AG20443 (cell line): ENCODE results near the gene G6PC1.
"Not testable (repeated sequence)": the region's sequence is repeated elsewhere in the genome, so short reads cannot be mapped to it uniquely, and the experiment has no call there.

Experiments
- DNase-seq: peaks from one replicate; pipeline ENCODE4 v3.0.0; 2012; ENCODE audit warnings: low spot score, mixed read lengths

Gene G6PC1

DNA sequence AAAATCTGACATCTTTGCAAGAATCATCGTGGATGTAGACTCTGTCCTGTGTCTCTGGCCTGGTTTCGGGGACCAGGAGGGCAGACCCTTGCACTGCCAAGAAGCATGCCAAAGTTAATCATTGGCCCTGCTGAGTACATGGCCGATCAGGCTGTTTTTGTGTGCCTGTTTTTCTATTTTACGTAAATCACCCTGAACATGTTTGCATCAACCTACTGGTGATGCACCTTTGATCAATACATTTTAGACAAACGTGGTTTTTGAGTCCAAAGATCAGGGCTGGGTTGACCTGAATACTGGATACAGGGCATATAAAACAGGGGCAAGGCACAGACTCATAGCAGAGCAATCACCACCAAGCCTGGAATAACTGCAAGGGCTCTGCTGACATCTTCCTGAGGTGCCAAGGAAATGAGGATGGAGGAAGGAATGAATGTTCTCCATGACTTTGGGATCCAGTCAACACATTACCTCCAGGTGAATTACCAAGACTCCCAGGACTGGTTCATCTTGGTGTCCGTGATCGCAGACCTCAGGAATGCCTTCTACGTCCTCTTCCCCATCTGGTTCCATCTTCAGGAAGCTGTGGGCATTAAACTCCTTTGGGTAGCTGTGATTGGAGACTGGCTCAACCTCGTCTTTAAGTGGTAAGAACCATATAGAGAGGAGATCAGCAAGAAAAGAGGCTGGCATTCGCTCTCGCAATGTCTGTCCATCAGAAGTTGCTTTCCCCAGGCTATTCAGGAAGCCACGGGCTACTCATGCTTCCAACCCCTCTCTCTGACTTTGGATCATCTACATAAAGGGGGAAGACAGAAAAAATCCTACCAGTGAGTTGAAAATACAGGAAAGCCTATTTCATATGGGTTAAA, at the start of gene G6PC1:
TSS of gene G6PC1 (plus strand) at position 340 of the 872 bp plus-strand sequence. CDS start at position 418, 78 bp downstream.
- no peak for DNase-seq

DNA sequence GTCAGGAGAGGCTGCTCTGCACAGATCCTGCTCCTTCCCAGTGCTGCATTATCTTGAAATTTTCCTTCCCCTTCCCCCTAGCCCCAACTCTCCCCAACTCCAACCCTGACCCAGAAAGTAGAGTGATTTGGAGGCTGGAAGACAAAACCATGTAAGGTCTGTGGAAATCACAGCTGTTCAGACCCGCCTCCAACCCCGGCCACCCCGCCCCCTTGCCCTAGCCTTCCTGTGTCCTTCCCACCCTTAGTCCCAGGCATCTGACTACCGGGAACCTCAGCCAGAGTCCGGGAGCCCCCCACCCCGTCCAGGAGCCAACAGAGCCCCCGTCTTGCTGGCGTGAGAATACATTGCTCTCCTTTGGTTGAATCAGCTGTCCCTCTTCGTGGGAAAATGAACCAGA, 49.6 kb upstream of the G6PC1 start, which contains the start of gene AOC3:
TSS of gene AOC3 (plus strand) at position 246 of the 400 bp plus-strand sequence. CDS start at position 391, 145 bp downstream.
- no peak for DNase-seq

DNA sequence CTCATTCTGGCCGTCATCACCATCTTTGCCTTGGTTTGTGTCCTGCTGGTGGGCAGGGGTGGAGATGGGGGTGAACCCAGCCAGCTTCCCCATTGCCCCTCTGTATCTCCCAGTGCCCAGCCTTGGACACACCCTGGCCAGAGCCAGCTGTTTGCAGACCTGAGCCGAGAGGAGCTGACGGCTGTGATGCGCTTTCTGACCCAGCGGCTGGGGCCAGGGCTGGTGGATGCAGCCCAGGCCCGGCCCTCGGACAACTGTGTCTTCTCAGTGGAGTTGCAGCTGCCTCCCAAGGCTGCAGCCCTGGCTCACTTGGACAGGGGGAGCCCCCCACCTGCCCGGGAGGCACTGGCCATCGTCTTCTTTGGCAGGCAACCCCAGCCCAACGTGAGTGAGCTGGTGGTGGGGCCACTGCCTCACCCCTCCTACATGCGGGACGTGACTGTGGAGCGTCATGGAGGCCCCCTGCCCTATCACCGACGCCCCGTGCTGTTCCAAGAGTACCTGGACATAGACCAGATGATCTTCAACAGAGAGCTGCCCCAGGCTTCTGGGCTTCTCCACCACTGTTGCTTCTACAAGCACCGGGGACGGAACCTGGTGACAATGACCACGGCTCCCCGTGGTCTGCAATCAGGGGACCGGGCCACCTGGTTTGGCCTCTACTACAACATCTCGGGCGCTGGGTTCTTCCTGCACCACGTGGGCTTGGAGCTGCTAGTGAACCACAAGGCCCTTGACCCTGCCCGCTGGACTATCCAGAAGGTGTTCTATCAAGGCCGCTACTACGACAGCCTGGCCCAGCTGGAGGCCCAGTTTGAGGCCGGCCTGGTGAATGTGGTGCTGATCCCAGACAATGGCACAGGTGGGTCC, 49.0 kb upstream of the G6PC1 start:
- not testable (repeated sequence) for DNase-seq

DNA sequence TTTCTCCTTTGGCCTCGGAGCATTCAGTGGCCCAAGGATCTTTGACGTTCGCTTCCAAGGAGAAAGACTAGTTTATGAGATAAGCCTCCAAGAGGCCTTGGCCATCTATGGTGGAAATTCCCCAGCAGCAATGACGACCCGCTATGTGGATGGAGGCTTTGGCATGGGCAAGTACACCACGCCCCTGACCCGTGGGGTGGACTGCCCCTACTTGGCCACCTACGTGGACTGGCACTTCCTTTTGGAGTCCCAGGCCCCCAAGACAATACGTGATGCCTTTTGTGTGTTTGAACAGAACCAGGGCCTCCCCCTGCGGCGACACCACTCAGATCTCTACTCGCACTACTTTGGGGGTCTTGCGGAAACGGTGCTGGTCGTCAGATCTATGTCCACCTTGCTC, 48.2 kb upstream of the G6PC1 start:
- DNase-seq = no peak

DNA sequence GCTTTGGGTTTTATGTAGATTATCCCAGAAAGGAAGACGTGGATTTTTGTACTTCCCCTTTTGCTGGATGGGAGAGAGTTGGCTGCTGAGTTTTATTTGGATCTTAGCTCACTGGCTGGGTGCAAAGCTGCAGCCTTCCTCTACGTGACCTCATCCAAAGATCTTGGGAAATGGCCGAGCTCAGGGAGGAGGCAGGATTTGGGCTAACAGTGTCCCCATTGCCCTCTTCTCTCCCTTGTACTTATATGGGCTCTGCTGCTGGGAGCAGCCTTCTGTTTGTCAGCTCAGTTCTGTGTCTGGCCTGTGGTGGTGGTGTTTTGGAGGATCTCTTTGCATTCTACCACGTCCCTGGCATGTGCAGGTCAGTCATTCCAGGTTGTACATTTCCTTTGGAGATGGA, 47.6 kb upstream of the G6PC1 start:
- DNase-seq = no peak

DNA sequence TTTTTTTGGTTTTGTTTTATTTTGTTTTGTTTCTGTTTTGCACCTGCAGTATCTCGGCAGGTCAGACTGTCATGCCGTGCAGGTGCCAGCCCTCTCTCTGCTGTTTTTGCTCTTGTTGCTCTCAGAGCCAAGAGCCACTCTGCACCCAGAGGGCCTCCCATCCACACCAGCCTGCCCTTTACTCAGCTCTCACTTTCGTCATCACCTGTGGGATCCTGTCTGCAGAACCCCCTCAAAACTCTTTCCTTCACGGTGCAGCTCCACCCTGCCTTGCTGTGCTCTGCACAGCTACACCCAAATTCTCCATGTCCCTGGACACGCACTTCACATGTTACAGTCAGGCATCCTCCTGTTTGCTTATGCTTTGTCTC, 47.0 kb upstream of the G6PC1 start:
- DNase-seq = no peak

DNA sequence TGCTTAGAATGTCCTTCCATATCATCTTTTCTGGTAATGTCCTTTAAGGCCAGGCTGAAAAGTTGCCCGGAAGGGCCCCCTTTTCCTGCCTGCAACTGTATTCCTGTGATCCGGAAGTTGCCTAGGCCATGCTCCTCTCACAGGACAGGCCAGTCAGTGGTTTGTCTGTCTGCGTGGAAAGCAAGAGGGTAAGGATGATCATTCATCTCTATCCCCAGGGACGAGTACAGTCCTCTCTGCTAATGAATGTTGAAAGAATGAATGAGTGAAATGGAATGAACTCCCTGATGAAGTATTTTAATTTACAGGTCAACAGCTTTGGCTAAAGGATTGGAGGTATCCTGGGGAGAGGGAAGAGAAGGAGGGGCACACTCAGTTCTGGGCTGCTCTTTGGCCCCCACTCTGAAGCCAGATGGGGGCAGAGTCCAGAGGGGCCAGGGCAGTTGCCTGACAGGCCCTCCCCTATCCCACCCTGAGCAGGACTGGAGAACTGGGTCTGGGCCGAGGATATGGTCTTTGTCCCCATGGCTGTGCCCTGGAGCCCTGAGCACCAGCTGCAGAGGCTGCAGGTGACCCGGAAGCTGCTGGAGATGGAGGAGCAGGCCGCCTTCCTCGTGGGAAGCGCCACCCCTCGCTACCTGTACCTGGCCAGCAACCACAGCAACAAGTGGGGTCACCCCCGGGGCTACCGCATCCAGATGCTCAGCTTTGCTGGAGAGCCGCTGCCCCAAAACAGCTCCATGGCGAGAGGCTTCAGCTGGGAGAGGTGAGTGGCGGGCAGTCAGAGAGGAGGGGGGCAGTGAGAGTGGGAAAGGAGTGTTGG, 46.4 kb upstream of the G6PC1 start:
- DNase-seq = no peak

DNA sequence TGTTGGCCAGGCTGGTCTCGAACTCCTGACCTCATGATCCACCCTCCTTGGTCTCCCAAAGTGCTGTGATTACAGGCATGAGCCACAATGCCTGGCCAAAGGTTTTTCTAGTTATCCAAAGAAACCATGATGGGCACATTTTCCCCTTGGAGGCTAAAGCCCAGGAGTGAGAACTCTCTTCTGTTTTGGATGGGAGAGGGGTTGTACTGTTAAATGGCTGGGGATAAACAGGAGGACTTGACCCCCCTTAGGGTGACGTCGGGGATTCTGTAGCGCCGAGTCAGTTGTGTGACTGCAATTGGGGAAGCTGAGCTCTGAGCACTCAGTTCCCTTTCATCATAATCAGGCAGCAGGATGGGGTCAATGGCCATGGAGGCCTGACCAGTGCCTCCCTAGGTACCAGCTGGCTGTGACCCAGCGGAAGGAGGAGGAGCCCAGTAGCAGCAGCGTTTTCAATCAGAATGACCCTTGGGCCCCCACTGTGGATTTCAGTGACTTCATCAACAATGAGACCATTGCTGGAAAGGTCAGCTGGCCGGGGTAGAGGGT, 45.5 kb upstream of the G6PC1 start:
- no peak for DNase-seq

DNA sequence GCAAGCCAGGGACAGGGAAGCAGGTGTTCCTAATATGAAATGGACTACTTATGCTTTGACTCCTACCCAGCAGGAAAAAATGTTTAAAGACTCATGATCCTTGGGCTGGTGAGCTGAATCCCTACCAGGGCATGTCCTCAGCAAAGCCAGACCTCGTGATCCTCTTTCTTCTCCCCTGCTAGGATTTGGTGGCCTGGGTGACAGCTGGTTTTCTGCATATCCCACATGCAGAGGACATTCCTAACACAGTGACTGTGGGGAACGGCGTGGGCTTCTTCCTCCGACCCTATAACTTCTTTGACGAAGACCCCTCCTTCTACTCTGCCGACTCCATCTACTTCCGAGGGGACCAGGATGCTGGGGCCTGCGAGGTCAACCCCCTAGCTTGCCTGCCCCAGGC, 44.5 kb upstream of the G6PC1 start:
- DNase-seq = not testable (repeated sequence)

DNA sequence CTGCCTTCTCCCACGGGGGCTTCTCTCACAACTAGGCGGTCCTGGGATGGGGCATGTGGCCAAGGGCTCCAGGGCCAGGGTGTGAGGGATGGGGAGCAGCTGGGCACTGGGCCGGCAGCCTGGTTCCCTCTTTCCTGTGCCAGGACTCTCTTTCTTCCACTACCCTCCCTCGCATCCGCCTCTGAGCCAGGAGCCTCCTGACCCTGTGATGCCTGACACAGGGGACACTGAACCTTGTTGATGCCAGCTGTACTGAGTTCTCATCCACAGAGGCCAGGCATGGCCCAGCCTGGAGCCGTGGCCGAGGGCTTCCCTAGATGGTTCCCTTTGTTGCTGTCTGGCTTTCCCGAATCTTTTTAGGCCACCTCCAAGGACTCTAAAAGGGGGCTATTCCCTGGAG, 44.1 kb upstream of the G6PC1 start:
- DNase-seq = not testable (repeated sequence)

DNA sequence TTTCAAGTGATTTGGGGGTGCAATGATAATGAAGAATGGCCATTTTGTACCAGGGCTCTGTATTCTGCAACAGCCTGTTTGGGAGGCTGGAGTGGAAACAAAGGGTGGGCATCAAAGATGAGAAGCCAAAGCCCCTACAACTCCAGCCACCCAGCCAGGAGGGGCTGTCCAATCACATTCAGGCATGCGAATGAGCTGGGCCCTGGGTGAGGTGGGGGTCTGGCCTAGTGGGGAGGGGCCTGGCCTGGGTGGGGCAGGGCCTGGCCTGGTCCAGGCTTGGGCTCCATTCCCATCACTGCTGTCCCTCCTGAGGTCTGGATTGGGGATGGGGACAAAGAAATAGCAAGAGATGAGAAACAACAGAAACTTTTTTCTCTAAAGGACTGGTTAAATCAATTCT, 43.2 kb upstream of the G6PC1 start:
- DNase-seq = no peak

DNA sequence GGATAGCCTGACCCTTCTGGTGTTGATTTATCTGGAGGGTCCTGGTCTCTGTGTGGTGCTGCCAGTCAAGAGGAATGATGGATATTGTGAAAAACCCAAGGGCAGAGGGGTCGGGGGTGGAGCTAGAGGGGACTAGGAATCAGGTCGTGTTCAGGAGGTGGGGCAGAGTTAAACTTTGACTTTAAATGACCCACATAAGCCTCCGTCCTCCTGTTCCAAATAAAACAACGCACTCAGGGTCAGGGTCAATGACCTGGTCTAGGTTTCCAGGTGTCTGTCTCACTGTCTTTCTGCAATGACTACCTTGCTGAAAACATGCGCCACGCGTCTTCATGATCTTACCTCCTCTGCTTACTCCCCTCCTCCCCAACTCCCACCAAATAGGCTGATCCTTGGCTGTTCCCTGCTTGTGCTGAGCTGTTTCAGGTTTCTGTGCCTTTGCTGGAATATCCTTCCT, 34.9 kb upstream of the G6PC1 start:
- DNase-seq = no peak

DNA sequence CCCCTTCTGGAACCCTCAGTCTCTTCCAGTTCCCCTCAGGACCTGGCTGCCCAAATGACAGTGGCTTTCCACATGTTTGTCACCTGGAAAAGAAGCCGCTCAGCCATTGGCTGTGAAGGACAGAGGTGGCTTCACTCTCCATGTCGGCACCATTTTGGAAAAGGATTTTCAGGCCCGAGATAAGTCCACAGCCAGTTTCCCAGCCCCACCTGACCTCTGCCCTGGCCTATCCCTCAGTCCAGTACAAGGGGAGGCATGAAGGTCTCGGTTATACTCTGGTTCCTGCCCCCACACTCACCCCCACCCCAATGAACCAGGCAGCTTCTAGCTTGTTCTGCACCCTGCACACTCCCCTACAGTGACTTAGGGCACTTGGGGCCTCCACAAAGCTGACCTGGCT, 34.4 kb upstream of the G6PC1 start:
- DNase-seq = no peak

DNA sequence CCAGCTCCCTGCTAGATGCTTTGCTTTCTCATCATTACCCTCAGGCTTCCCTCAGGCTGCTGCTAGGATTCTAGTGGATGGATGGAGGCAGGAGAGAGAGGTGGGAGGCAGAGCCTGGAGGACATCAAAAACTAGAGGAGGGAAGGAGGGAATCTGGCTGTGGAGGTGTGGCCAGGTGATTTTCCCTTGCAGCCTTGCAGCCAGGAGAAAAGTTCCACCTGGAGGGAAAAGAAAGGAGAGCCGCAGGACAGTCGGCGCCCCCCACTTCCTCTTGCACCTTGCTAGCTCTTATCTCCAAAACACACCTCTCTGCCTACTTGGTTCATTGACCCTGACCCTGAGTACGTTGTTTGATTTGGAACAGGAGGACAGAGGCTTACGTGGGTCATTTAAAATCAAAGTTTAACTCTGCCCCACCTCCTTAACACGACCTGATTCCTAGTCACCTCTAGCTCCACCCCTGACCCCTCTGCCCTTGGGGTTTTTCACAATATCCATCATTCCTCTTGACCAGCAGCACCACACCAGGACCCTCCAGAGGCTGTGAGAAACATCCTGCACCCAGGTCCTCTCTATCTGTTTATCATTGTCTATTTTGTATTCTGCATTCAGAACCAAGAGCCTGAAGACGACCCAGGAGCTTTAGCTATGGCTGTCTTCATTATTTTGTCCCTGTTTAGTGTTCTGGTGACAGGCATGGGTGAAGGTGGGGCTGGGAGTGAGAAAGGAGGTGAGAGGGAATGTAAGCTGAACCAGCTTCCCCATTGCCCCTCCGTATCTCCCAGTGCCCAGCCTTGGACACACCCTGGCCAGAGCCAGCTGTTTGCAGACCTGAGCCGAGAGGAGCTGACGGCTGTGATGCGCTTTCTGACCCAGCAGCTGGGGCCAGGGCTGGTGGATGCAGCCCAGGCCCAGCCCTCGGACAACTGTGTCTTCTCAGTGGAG, 33.7 kb upstream of the G6PC1 start:
- no peak for DNase-seq

DNA sequence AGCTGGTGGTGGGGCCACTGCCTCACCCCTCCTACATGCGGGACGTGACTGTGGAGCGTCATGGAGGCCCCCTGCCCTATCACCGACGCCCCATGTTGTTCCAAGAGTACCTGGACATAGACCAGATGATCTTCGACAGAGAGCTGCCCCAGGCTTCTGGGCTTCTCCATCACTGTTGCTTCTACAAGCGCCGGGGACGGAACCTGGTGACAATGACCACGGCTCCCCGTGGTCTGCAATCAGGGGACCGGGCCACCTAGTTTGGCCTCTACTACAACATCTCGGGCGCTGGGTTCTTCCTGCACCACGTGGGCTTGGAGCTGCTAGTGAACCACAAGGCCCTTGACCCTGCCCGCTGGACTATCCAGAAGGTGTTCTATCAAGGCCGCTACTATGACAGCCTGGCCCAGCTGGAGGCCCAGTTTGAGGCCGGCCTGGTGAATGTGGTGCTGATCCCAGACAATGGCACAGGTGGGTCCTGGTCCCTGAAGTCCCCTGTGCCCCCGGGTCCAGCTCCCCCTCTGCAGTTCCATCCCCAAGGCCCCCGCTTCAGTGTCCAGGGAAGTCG, 32.8 kb upstream of the G6PC1 start:
- DNase-seq = not testable (repeated sequence)

DNA sequence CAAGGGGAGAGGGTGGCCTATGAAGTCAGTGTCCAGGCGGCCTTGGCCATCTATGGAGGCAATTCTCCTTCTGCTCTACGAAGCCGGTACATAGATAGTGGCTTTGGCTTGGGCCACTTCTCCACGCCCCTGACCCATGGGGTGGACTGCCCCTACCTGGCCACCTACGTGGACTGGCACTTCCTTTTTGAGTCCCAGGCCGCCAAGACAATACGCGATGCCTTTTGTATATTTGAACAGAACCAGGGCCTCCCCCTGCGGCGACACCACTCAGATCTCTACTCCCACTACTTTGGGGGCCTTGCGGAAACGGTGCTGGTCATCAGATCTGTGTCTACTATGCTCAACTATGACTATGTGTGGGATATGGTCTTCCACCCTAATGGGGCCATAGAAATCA, 32.3 kb upstream of the G6PC1 start:
- DNase-seq = no peak

DNA sequence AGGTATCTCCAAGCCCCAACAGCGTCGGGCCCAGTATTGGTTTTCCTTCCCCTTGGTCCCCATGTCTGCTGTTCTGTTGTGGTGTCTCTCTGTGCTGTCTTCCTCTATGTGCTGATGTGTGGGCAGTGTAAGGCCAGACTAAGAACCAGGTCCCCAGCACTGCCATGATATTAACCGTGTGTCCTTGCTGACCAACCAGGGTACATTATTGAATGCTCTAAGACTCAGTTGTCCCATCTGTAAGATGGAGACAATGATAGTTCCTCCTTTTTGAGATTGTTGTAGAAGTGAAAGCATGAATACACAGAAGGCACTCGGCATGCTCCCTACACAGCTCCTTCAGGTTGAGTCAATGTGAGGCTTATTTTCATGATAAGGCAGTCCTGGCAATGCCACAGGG, 29.0 kb upstream of the G6PC1 start:
- DNase-seq = no peak

DNA sequence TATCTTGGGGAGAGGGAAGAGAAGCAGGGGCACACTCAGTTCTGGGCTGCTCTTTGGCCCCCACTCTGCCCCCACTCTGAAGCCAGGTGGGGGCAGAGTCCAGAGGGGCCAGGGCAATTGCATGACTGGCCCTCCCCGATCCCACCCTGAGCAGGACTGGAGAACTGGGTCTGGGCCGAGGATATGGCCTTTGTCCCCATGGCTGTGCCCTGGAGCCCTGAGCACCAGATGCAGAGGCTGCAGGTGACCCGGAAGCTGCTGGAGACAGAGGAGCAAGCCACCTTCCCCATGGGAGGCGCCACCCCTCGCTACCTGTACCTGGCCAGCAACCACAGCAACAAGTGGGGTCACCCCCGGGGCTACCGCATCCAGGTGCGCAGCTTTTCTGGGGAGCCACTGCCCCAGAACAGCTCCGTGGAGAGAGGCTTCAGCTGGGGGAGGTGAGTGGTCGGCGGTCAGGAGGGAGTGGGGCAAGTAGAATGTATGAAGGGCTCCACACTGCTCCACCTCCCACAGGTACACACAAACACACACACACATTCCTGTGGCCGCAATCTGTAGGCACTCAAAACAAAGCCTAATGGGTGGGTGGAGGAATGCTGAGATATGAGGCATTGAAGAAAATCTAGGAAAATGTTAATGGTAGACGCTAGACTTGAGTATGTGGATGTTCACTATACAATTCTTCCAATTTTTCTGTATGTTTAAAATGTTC, 28.2 kb upstream of the G6PC1 start:
- no peak for DNase-seq

DNA sequence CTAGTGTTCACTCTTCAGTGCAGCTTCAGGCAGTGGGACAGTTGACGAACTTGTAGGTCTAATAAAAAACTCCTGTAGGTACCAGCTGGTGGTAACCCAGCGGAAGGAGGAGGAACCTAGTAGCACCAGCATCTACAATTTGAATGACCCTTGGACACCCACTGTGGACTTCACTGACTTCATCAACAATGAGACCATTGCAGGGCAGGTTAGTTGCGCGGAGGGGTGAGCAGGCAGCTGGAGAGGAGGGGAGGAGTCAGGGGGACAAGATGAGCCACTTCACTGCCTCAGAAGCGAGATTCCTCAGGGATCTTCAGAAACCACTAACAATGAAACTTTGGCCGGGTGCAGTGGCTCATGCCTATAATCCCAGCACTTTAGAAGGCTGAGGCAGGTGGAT, 27.3 kb upstream of the G6PC1 start:
- DNase-seq = no peak
